Umbilical cord (tissue), 1 donor: ENCODE measurements around the gene FCHSD1. TPM values are rescaled to one million over a fixed set of nuclear protein-coding genes. Genes with fewer than 3 reads are reported as not detected.

Experiments used
- total RNA-seq: library from RNA; depleted of rRNA; stranded (reverse); fragments of >200 nt; gene quantifications from one replicate; pipeline ENCODE4 v1.2.3, GENCODE V29; 2014; ENCODE audit warnings: low replicate concordance; ENCODE audit not compliant: insufficient read depth

The FCHSD1 gene
- total RNA-seq, 1 donor from 2014 or later = 15.4 TPM

Other genes starting within 250 kb of the FCHSD1 start
- gene PCDHGA9, start 248.6 kb downstream of the FCHSD1 start, total RNA-seq = 11.1 TPM
- gene PCDHGB6, start 243.4 kb downstream of the FCHSD1 start, total RNA-seq = 9.1 TPM
- gene PCDHGA10, start 238.4 kb downstream of the FCHSD1 start, total RNA-seq = 10.8 TPM
- gene PCDHGB7, start 233.7 kb downstream of the FCHSD1 start, total RNA-seq = 13.2 TPM
- 7.9 TPM for gene PCDHGA11, start 230.4 kb downstream of the FCHSD1 start, total RNA-seq
- 14.4 TPM for gene PCDHGA12, start 220.9 kb downstream of the FCHSD1 start, total RNA-seq
- 42.9 TPM for gene PCDHGC3, start 175.5 kb downstream of the FCHSD1 start, total RNA-seq
- 4.8 TPM for gene PCDHGC4, start 166.4 kb downstream of the FCHSD1 start, total RNA-seq
- gene PCDHGC5, start 162.3 kb downstream of the FCHSD1 start, total RNA-seq = 8.2 TPM
- gene DIAPH1, start 32.4 kb downstream of the FCHSD1 start, total RNA-seq = 16.9 TPM
- gene HDAC3, start 14.6 kb downstream of the FCHSD1 start, total RNA-seq = 59.9 TPM
- gene RELL2, start 14.4 kb downstream of the FCHSD1 start, total RNA-seq = 0.96 TPM
- gene ARAP3, start 30.8 kb upstream of the FCHSD1 start, total RNA-seq = 5.3 TPM
- gene PCDH1, start 227.0 kb upstream of the FCHSD1 start, total RNA-seq = 9.9 TPM